WERI-Rb-1 (cell line): Measurements from ENCODE around the gene ZC3H14.

Experiments used
- DNase-seq: peaks from one replicate; pipeline ENCODE4 v3.0.0-alpha.2; 2020
- H3K27ac ChIP-seq: fragments of 250-450 bp; sonication (Bioruptor Pico); 2 replicates; pipeline ENCODE4 v1.5.1; 2020; ENCODE audit warnings: mild to moderate bottlenecking, moderate library complexity
- H3K27me3 ChIP-seq: fragments of 250-450 bp; sonication (Bioruptor Pico); 2 replicates; pipeline ENCODE4 v1.5.1; 2021; ENCODE audit warnings: mild to moderate bottlenecking, low read depth, moderate library complexity; ENCODE audit not compliant: insufficient read depth, severe bottlenecking
- H3K36me3 ChIP-seq: fragments of 250-450 bp; sonication (Bioruptor Pico); 2 replicates; pipeline ENCODE4 v1.5.1; 2020; ENCODE audit warnings: mild to moderate bottlenecking, moderate library complexity
- H3K4me3 ChIP-seq: 2 replicates; pipeline ENCODE4 v1.5.1; 2011; ENCODE audit warnings: low read depth, mild to moderate bottlenecking, control low read depth, low read length
- H3K9me3 ChIP-seq: fragments of 250-450 bp; sonication (Bioruptor Pico); 2 replicates; pipeline ENCODE4 v1.5.1; 2021; ENCODE audit warnings: mild to moderate bottlenecking, moderate library complexity; ENCODE audit not compliant: severe bottlenecking
- CTCF ChIP-seq: IDR thresholded peaks from 2 replicates; pipeline ENCODE4 v1.5.1; 2011; ENCODE audit warnings: low read depth, mild to moderate bottlenecking, control low read depth, inconsistent platforms, low read length

The ZC3H14 gene

GRCh38 chr14:88562831-88563686 is at the start of gene ZC3H14:
Gene ZC3H14, plus strand, starts transcription at chr14:88563037. Its CDS starts 97 bp downstream, at chr14:88563134.
- H3K9me3 ChIP-seq = no peaks in the 10 kb centered on the region
- peaks cover 36% of the 10 kb centered on the region for H3K36me3 ChIP-seq
- peak within 1 kb of the TSS; percentile 97 for H3K4me3 ChIP-seq
- H3K27me3 ChIP-seq = no peaks in the 10 kb centered on the region
- peak; percentile 89 for DNase-seq
- TF ChIP-seq CTCF = peak; percentile 12; the same call in 1 of the 2 replicates
- H3K27ac ChIP-seq = peak within 1 kb of the TSS; percentile 92

- Histone ChIP-seq H3K36me3 (peaks cover 23% of the 10 kb centered on the region), H3K27ac (no peak overlapping the region), H3K27me3 (no peaks in the 10 kb centered on the region), H3K9me3 (no peaks in the 10 kb centered on the region), H3K4me3 (no peak overlapping the region)
- no peak for DNase-seq
- no peak for TF ChIP-seq CTCF
Observed at GRCh38 chr14:88515499-88516221, 47.2 kb upstream of the ZC3H14 start.

GRCh38 chr14:88516861-88517357 is 45.9 kb upstream of the ZC3H14 start:
- no peak for TF ChIP-seq CTCF
- Histone ChIP-seq H3K27ac (no peak overlapping the region), H3K36me3 (peaks cover 19% of the 10 kb centered on the region), H3K27me3 (no peaks in the 10 kb centered on the region), H3K4me3 (no peak overlapping the region), H3K9me3 (no peaks in the 10 kb centered on the region)
- DNase-seq = no peak

- Histone ChIP-seq H3K9me3 (no peaks in the 10 kb centered on the region), H3K36me3 (peaks cover 14% of the 10 kb centered on the region), H3K27me3 (no peaks in the 10 kb centered on the region), H3K27ac (no peak overlapping the region), H3K4me3 (no peak overlapping the region)
- TF ChIP-seq CTCF = no peak
- DNase-seq = no peak
Observed at GRCh38 chr14:88518592-88519512, 44.0 kb upstream of the ZC3H14 start.

- Histone ChIP-seq H3K27me3 (no peaks in the 10 kb centered on the region), H3K9me3 (no peaks in the 10 kb centered on the region), H3K36me3 (peaks cover 14% of the 10 kb centered on the region), H3K27ac (no peak overlapping the region), H3K4me3 (no peak overlapping the region)
- TF ChIP-seq CTCF = no peak
- DNase-seq = no peak
Observed at GRCh38 chr14:88519907-88520306, 42.9 kb upstream of the ZC3H14 start.
